Gastrocnemius medialis (tissue), 4 donors: ENCODE measurements around the gene GABRB1.

Experiments used
- POLR2A ChIP-seq, 2 donors: fragments of 450-650 bp; IDR thresholded peaks; one replicate each; pipeline ENCODE4 v1.6.1; 2017; ENCODE audit warnings: antibody characterized with exemption in 2 of 2, mild to moderate bottlenecking in 2 of 2, moderate library complexity in 2 of 2
- TF ChIP-seq, protein P1 (sequence below), 5 experiments: fragments of 450-650 bp in 3 of 5; fragments of 200-600 bp in 2 of 5; sonication (generic) in 2 of 5; IDR thresholded peaks in 4 of 5; conservative IDR thresholded peaks in 1 of 5; 1 replicate in 4 of 5; 2 replicates in 1 of 5; pipeline ENCODE4 v1.5.1; 2016 to 2019; ENCODE audit warnings: antibody characterized with exemption in 5 of 5, mild to moderate bottlenecking in 3 of 5, moderate library complexity in 3 of 5

DNA sequence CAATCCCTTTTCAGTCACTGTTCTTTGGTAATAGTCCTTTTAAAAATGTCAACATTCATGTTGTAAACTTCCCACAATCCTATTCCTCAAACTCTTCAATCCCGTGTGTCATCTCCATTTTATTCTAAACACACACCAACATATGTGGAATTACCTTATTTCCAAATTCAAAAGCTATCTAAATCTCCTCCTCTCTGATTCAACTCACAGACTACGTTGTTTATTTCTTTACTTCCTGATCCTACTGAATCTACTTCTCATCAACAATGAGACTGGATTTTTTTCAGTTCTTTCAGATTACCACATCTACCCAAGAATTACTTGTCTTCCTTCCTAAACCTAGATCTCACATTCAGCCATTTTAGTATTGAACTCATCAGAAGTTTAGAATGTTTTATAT, 188.2 kb downstream of the GABRB1 start:
- TF ChIP-seq POLR2A (IDR thresholded peaks at IDR 0.05) = no peak
- TF ChIP-seq, protein P1, sequence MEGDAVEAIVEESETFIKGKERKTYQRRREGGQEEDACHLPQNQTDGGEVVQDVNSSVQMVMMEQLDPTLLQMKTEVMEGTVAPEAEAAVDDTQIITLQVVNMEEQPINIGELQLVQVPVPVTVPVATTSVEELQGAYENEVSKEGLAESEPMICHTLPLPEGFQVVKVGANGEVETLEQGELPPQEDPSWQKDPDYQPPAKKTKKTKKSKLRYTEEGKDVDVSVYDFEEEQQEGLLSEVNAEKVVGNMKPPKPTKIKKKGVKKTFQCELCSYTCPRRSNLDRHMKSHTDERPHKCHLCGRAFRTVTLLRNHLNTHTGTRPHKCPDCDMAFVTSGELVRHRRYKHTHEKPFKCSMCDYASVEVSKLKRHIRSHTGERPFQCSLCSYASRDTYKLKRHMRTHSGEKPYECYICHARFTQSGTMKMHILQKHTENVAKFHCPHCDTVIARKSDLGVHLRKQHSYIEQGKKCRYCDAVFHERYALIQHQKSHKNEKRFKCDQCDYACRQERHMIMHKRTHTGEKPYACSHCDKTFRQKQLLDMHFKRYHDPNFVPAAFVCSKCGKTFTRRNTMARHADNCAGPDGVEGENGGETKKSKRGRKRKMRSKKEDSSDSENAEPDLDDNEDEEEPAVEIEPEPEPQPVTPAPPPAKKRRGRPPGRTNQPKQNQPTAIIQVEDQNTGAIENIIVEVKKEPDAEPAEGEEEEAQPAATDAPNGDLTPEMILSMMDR (IDR thresholded peaks at IDR 0.05 in 4 of 5, conservative IDR thresholded peaks at IDR 0.05 in 1 of 5) = no peak
